Measurements from ENCODE around the gene PNPLA3.

Gene PNPLA3

GRCh38 chr22:43995057-43995685 is 71.6 kb downstream of the PNPLA3 start:
- H3K9me2 ChIP-seq (replicated peaks; ENCODE audit: low read depth, low read length), result no peaks in the 10 kb centered on the region
- peaks cover 83% of the 10 kb centered on the region; the same call in 1 of the 2 replicates for H3K36me3 ChIP-seq (ENCODE audit: insufficient read depth, low read length)
- TF ChIP-seq, protein P1, sequence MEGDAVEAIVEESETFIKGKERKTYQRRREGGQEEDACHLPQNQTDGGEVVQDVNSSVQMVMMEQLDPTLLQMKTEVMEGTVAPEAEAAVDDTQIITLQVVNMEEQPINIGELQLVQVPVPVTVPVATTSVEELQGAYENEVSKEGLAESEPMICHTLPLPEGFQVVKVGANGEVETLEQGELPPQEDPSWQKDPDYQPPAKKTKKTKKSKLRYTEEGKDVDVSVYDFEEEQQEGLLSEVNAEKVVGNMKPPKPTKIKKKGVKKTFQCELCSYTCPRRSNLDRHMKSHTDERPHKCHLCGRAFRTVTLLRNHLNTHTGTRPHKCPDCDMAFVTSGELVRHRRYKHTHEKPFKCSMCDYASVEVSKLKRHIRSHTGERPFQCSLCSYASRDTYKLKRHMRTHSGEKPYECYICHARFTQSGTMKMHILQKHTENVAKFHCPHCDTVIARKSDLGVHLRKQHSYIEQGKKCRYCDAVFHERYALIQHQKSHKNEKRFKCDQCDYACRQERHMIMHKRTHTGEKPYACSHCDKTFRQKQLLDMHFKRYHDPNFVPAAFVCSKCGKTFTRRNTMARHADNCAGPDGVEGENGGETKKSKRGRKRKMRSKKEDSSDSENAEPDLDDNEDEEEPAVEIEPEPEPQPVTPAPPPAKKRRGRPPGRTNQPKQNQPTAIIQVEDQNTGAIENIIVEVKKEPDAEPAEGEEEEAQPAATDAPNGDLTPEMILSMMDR (conservative IDR thresholded peaks at IDR 0.05; ENCODE audit: low read length), result no peak
- no peak for TF ChIP-seq EZH2phosphoT487 (IDR thresholded peaks at IDR 0.05; ENCODE audit: borderline replicate concordance)
- H3F3A ChIP-seq (ENCODE audit: low read depth), result no peaks in the 10 kb centered on the region
- H3K9ac ChIP-seq (ENCODE audit: low read depth, low read length, poor library complexity, severe bottlenecking), result no peak overlapping the region
- no peaks in the 10 kb centered on the region for H4K20me1 ChIP-seq (ENCODE audit: insufficient read depth, low read length, poor library complexity, severe bottlenecking)
- no peaks in the 10 kb centered on the region for H3K4me1 ChIP-seq (ENCODE audit: insufficient read depth, low read length, poor library complexity, severe bottlenecking)
- H3K27me3 ChIP-seq (ENCODE audit: insufficient read depth, low read length, poor library complexity, severe bottlenecking), result no peaks in the 10 kb centered on the region
- H3K4me2 ChIP-seq (ENCODE audit: low read depth, low read length, poor library complexity, severe bottlenecking), result no peak overlapping the region
- H3K79me2 ChIP-seq (ENCODE audit: insufficient read depth, low read length), result no peaks in the 10 kb centered on the region
- H3K9me3 ChIP-seq (ENCODE audit: insufficient read depth, low read depth, low read length), result no peaks in the 10 kb centered on the region
- no peak overlapping the region for H2AFZ ChIP-seq (ENCODE audit: low read length)
- H3K4me3 ChIP-seq (ENCODE audit: low read length, poor library complexity, severe bottlenecking), result no peak overlapping the region

- Histone ChIP-seq H3F3A (ENCODE audit: low read depth) (no peaks in the 10 kb centered on the region), H3K27me3 (ENCODE audit: insufficient read depth, low read length, poor library complexity, severe bottlenecking) (no peaks in the 10 kb centered on the region), H3K9me2 (replicated peaks; ENCODE audit: low read depth, low read length) (no peaks in the 10 kb centered on the region), H3K9me3 (ENCODE audit: insufficient read depth, low read depth, low read length) (no peaks in the 10 kb centered on the region), H4K20me1 (ENCODE audit: insufficient read depth, low read length, poor library complexity, severe bottlenecking) (no peaks in the 10 kb centered on the region), H3K4me2 (ENCODE audit: low read depth, low read length, poor library complexity, severe bottlenecking) (no peak overlapping the region), H3K79me2 (ENCODE audit: insufficient read depth, low read length) (no peaks in the 10 kb centered on the region), H3K4me3 (ENCODE audit: low read length, poor library complexity, severe bottlenecking) (no peak overlapping the region), H3K9ac (ENCODE audit: low read depth, low read length, poor library complexity, severe bottlenecking) (no peak overlapping the region), H3K4me1 (ENCODE audit: insufficient read depth, low read length, poor library complexity, severe bottlenecking) (no peaks in the 10 kb centered on the region), H3K36me3 (ENCODE audit: insufficient read depth, low read length) (peaks cover 76% of the 10 kb centered on the region; the same call in 1 of the 2 replicates), H2AFZ (ENCODE audit: low read length) (no peak overlapping the region)
- no peak for TF ChIP-seq EZH2phosphoT487 (IDR thresholded peaks at IDR 0.05; ENCODE audit: borderline replicate concordance)
- TF ChIP-seq, protein P1 (conservative IDR thresholded peaks at IDR 0.05; ENCODE audit: low read length), result no peak
These were observed 72.2 kb downstream of the PNPLA3 start for GRCh38 chr22:43995798-43996169.

DNA sequence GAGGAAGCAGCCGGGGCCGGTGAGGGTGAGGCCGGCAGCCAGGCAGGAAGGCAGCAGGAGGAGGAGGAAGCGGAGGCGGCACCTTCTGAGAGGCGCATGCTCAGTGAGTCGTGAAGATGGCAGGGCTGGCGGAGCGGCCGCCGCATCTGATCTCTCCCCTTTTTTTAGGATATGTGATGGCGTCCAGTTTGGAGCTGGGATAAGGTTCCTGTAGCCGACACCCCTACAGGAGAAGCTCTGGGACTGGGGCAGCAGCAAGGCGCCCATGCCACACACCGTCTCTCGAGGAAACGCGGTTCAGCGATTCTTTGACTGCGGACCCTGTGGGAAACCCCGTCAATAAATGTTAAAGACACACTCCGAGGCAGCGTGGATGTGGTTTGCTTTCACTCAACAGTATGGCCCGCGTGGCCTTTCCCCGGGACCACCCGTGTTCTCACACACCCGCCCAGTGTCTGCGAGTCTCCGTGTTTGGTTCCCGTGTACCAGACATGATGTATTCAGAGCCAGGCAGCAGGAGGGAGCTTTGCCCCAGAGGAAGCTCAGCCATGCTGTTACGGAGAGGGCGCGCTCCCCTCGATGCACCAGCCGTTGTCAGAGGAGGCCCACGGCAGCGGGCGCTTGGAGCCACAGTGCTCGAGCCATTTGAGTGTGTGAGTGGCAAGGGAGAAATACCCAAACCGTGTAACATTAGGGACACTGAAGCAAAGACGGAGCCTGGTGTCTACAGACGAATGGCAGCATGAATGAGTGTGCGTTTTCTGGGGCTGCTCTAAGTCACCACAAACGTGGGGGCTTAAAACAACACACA is 72.8 kb downstream of the PNPLA3 start:
- peaks cover 71% of the 10 kb centered on the region; the same call in 1 of the 2 replicates for H3K36me3 ChIP-seq (ENCODE audit: insufficient read depth, low read length)
- H4K20me1 ChIP-seq (ENCODE audit: insufficient read depth, low read length, poor library complexity, severe bottlenecking), result no peaks in the 10 kb centered on the region
- no peaks in the 10 kb centered on the region for H3K4me1 ChIP-seq (ENCODE audit: insufficient read depth, low read length, poor library complexity, severe bottlenecking)
- H3K4me2 ChIP-seq (ENCODE audit: low read depth, low read length, poor library complexity, severe bottlenecking), result no peak overlapping the region
- H3K9me3 ChIP-seq (ENCODE audit: insufficient read depth, low read depth, low read length), result no peaks in the 10 kb centered on the region
- no peak overlapping the region for H3K9ac ChIP-seq (ENCODE audit: low read depth, low read length, poor library complexity, severe bottlenecking)
- TF ChIP-seq, protein P1 (conservative IDR thresholded peaks at IDR 0.05; ENCODE audit: low read length), result no peak
- no peak for TF ChIP-seq EZH2phosphoT487 (IDR thresholded peaks at IDR 0.05; ENCODE audit: borderline replicate concordance)
- H3K9me2 ChIP-seq (replicated peaks; ENCODE audit: low read depth, low read length), result no peaks in the 10 kb centered on the region
- no peaks in the 10 kb centered on the region for H3K27me3 ChIP-seq (ENCODE audit: insufficient read depth, low read length, poor library complexity, severe bottlenecking)
- H3F3A ChIP-seq (ENCODE audit: low read depth), result no peaks in the 10 kb centered on the region
- H3K4me3 ChIP-seq (ENCODE audit: low read length, poor library complexity, severe bottlenecking), result no peak overlapping the region
- H3K79me2 ChIP-seq (ENCODE audit: insufficient read depth, low read length), result no peaks in the 10 kb centered on the region
- no peak overlapping the region for H2AFZ ChIP-seq (ENCODE audit: low read length)

Data from Loucy (cell line).